SK-N-SH treated with all-trans-retinoic acid at 6 μM for 48 hours (cell line): ENCODE measurements around the gene MECR.

Experiments
- ATAC-seq: fragments of 200-7000 bp; cut with Tn5 transposase; 3 replicates; pipeline ENCODE4 v1.9.1; 2020; ENCODE audit warnings: mild to moderate bottlenecking, moderate library complexity
- ARNTL ChIP-seq: fragments of 450-650 bp; formaldehyde crosslinking; IDR thresholded peaks from 2 replicates; pipeline ENCODE4 v1.5.0; 2020; ENCODE audit warnings: low read depth, mild to moderate bottlenecking, moderate library complexity, borderline replicate concordance
- BACH2 ChIP-seq: fragments of 250-450 bp; sonication (Bioruptor Pico); IDR thresholded peaks from 2 replicates; pipeline ENCODE4 v1.9.0; 2021; ENCODE audit warnings: mild to moderate bottlenecking, borderline replicate concordance
- CREB5 ChIP-seq: fragments of 250-450 bp; sonication (Bioruptor Pico); IDR thresholded peaks from 2 replicates; pipeline ENCODE4 v1.5.1; 2020; ENCODE audit warnings: low read depth, mild to moderate bottlenecking, moderate library complexity
- CSDC2 ChIP-seq: fragments of 250-450 bp; sonication (Bioruptor Pico); IDR thresholded peaks from 2 replicates; pipeline ENCODE4 v1.5.0; 2020; ENCODE audit warnings: mild to moderate bottlenecking, moderate library complexity
- CSRNP3 ChIP-seq: fragments of 250-450 bp; sonication (Bioruptor Pico); IDR thresholded peaks from 2 replicates; pipeline ENCODE4 v1.5.1; 2021; ENCODE audit warnings: mild to moderate bottlenecking, moderate library complexity
- ESRRG ChIP-seq: fragments of 250-450 bp; sonication (Bioruptor Pico); IDR thresholded peaks from 2 replicates; pipeline ENCODE4 v1.6.1; 2021; ENCODE audit warnings: mild to moderate bottlenecking
- ISL1 ChIP-seq: fragments of 250-450 bp; sonication (Bioruptor Pico); IDR thresholded peaks from 2 replicates; pipeline ENCODE4 v2.1.2; 2022; ENCODE audit warnings: mild to moderate bottlenecking, moderate library complexity
- OSR1 ChIP-seq: fragments of 250-450 bp; sonication (Bioruptor Pico); IDR thresholded peaks from 2 replicates; pipeline ENCODE4 v1.8.0; 2022; ENCODE audit warnings: moderate library complexity, mild to moderate bottlenecking, inconsistent platforms
- POU6F1 ChIP-seq: fragments of 250-450 bp; sonication (Bioruptor Pico); IDR thresholded peaks from 2 replicates; pipeline ENCODE4 v1.8.0; 2021; ENCODE audit warnings: low read depth, mild to moderate bottlenecking, moderate library complexity, borderline replicate concordance
- PPARA ChIP-seq: fragments of 250-450 bp; sonication (Bioruptor Pico); IDR thresholded peaks from 2 replicates; pipeline ENCODE4 v1.5.0; 2020; ENCODE audit warnings: mild to moderate bottlenecking, borderline replicate concordance
- RARB ChIP-seq: fragments of 250-450 bp; sonication (Bioruptor Pico); IDR thresholded peaks from 2 replicates; pipeline ENCODE4 v1.8.0; 2021; ENCODE audit warnings: mild to moderate bottlenecking, moderate library complexity
- SNAI2 ChIP-seq: fragments of 250-450 bp; sonication (Bioruptor Pico); IDR thresholded peaks from 2 replicates; pipeline ENCODE4 v1.5.0; 2020; ENCODE audit warnings: mild to moderate bottlenecking, moderate library complexity
- TCF4 ChIP-seq: fragments of 250-450 bp; sonication (Bioruptor Pico); IDR thresholded peaks from 2 replicates; pipeline ENCODE4 v1.8.0; 2021; ENCODE audit warnings: mild to moderate bottlenecking, moderate library complexity, borderline replicate concordance
- TOX ChIP-seq: fragments of 250-450 bp; sonication (Bioruptor Pico); IDR thresholded peaks from 2 replicates; pipeline ENCODE4 v1.8.0; 2021; ENCODE audit warnings: mild to moderate bottlenecking, moderate library complexity, borderline replicate concordance
- ZC3H10 ChIP-seq: fragments of 250-450 bp; sonication (Bioruptor Pico); IDR thresholded peaks from 2 replicates; pipeline ENCODE4 v1.5.1; 2021; ENCODE audit warnings: mild to moderate bottlenecking, moderate library complexity
- ZFP3 ChIP-seq: fragments of 250-450 bp; sonication (Bioruptor Pico); IDR thresholded peaks from 2 replicates; pipeline ENCODE4 v1.5.0; 2020; ENCODE audit warnings: mild to moderate bottlenecking, moderate library complexity
- ZFP30 ChIP-seq: fragments of 450-650 bp; formaldehyde crosslinking; IDR thresholded peaks from 2 replicates; pipeline ENCODE4 v1.5.0; 2022; ENCODE audit warnings: mild to moderate bottlenecking, moderate library complexity
- ZNF565 ChIP-seq: fragments of 450-650 bp; formaldehyde crosslinking; conservative IDR thresholded peaks from 2 replicates; pipeline ENCODE4 v1.5.0; 2020; ENCODE audit warnings: low read depth, mild to moderate bottlenecking, moderate library complexity
- ZNF70 ChIP-seq: fragments of 450-650 bp; formaldehyde crosslinking; IDR thresholded peaks from 2 replicates; pipeline ENCODE4 v1.5.0; 2020; ENCODE audit warnings: mild to moderate bottlenecking, moderate library complexity
- ZNF8 ChIP-seq: fragments of 450-650 bp; formaldehyde crosslinking; IDR thresholded peaks from 2 replicates; pipeline ENCODE4 v1.5.0; 2020; ENCODE audit warnings: mild to moderate bottlenecking, moderate library complexity
- TF ChIP-seq, protein P1 (sequence below): fragments of 250-450 bp; sonication (Bioruptor Pico); IDR thresholded peaks from 2 replicates; pipeline ENCODE4 v1.5.0; 2020; ENCODE audit warnings: mild to moderate bottlenecking, moderate library complexity
- TF ChIP-seq, protein P2 (sequence below): fragments of 250-450 bp; sonication (Bioruptor Pico); IDR thresholded peaks from 2 replicates; pipeline ENCODE4 v1.8.0; 2020; ENCODE audit warnings: mild to moderate bottlenecking, moderate library complexity, borderline replicate concordance

MECR gene

DNA sequence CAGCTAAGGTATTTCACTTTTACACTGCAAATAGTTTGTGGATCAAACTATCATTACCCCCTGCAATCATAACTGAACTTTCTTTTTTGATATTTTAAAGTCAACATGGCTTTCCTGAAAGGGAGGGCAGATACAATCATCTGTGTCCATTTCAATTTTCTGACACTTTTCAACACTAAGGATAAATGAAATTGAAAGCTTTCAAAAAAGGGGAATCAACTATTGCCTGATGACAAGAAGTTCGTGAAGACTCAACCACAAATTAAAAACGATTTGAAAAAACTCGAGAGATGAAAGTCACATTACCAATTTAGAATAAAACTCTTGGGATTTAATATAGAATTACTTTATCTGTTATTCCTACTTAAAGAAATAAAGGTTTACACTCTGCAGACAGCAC lies 60.8 kb downstream of the MECR start (continued):
- no peak for TF ChIP-seq ISL1 (CRISPR knock-in tag)
- no peak for TF ChIP-seq ZFP30 (CRISPR knock-in tag)

DNA sequence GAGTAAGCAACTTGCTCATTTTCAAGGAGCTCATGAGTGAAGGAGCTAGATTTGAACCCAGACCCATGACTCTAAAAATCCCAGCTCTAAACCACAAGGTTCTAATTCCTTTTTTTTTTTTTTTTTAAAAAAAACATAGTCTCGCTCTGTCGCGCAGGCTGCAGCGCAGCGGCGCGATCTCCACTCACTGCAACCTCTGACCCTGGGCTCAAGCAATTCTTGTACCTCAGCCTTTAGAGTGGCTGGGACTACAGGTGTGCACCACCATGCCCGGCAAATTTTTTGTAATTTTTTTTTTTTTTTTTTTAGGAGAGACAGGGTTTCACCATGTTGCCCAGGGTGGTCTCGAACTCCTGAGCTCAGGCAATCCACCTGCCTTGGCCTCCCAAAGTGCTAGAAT lies 62.8 kb downstream of the MECR start:
- TF ChIP-seq ZNF8 (CRISPR knock-in tag), result no peak
- no peak for TF ChIP-seq OSR1 (CRISPR knock-in tag)
- no peak for TF ChIP-seq BACH2 (CRISPR knock-in tag)
- TF ChIP-seq TCF4, result no peak
- no peak for TF ChIP-seq POU6F1 (CRISPR knock-in tag)
- no peak for TF ChIP-seq TOX (CRISPR knock-in tag)
- TF ChIP-seq SNAI2 (CRISPR knock-in tag), result no peak
- no peak for TF ChIP-seq CSDC2 (CRISPR knock-in tag)
- TF ChIP-seq PPARA (CRISPR knock-in tag), result no peak
- no peak for TF ChIP-seq ZNF70 (CRISPR knock-in tag)
- no peak for TF ChIP-seq CREB5 (CRISPR knock-in tag)
- TF ChIP-seq, protein P1, sequence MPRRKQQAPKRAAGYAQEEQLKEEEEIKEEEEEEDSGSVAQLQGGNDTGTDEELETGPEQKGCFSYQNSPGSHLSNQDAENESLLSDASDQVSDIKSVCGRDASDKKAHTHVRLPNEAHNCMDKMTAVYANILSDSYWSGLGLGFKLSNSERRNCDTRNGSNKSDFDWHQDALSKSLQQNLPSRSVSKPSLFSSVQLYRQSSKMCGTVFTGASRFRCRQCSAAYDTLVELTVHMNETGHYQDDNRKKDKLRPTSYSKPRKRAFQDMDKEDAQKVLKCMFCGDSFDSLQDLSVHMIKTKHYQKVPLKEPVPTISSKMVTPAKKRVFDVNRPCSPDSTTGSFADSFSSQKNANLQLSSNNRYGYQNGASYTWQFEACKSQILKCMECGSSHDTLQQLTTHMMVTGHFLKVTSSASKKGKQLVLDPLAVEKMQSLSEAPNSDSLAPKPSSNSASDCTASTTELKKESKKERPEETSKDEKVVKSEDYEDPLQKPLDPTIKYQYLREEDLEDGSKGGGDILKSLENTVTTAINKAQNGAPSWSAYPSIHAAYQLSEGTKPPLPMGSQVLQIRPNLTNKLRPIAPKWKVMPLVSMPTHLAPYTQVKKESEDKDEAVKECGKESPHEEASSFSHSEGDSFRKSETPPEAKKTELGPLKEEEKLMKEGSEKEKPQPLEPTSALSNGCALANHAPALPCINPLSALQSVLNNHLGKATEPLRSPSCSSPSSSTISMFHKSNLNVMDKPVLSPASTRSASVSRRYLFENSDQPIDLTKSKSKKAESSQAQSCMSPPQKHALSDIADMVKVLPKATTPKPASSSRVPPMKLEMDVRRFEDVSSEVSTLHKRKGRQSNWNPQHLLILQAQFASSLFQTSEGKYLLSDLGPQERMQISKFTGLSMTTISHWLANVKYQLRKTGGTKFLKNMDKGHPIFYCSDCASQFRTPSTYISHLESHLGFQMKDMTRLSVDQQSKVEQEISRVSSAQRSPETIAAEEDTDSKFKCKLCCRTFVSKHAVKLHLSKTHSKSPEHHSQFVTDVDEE (CRISPR knock-in tag), result no peak
- no peak for TF ChIP-seq ZFP3 (CRISPR knock-in tag)
- TF ChIP-seq ESRRG (CRISPR knock-in tag), result no peak
- TF ChIP-seq CSRNP3 (CRISPR knock-in tag), result no peak
- no peak for TF ChIP-seq ZNF565 (CRISPR knock-in tag)
- no peak for ATAC-seq

DNA sequence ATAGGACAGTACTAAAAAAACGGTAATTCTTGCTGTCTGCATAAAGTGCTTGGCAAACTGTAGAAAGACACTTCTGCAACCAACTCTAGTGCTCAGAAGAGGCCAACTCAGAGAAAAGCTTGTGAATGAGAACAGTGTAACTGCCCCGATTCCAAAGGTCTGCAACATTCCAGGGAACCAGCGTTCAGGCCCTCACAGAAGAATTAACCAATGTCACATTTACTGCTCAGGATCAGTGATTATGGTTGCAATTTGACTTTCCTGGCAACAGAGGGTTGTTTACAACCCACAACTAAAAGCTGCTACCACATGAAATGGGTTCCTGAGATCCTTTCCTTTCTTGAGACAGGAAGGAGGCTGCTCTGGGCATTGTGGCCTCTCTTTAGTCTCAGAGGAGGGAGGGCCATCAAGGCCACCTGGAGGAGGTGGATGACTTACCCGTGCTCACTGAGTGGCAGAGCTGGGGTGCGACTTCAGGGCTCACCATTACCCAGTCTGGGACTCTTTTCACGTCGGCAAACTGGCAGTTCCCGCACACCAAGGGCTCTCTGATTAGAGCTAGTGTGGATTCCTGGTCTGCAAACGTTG lies 64.3 kb downstream of the MECR start:
- ATAC-seq, result no peak
- no peak for TF ChIP-seq PPARA (CRISPR knock-in tag)
- TF ChIP-seq TOX (CRISPR knock-in tag), result no peak
- no peak for TF ChIP-seq BACH2 (CRISPR knock-in tag)
- TF ChIP-seq SNAI2 (CRISPR knock-in tag), result no peak
- TF ChIP-seq ARNTL (CRISPR knock-in tag), result no peak
- no peak for TF ChIP-seq ZC3H10 (CRISPR knock-in tag)
- TF ChIP-seq, protein P1 (CRISPR knock-in tag), result no peak
- no peak for TF ChIP-seq ISL1 (CRISPR knock-in tag)
- no peak for TF ChIP-seq ZFP3 (CRISPR knock-in tag)
- no peak for TF ChIP-seq ESRRG (CRISPR knock-in tag)
- TF ChIP-seq, protein P2, sequence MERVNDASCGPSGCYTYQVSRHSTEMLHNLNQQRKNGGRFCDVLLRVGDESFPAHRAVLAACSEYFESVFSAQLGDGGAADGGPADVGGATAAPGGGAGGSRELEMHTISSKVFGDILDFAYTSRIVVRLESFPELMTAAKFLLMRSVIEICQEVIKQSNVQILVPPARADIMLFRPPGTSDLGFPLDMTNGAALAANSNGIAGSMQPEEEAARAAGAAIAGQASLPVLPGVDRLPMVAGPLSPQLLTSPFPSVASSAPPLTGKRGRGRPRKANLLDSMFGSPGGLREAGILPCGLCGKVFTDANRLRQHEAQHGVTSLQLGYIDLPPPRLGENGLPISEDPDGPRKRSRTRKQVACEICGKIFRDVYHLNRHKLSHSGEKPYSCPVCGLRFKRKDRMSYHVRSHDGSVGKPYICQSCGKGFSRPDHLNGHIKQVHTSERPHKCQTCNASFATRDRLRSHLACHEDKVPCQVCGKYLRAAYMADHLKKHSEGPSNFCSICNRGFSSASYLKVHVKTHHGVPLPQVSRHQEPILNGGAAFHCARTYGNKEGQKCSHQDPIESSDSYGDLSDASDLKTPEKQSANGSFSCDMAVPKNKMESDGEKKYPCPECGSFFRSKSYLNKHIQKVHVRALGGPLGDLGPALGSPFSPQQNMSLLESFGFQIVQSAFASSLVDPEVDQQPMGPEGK, result no peak
- TF ChIP-seq TCF4, result no peak
- no peak for TF ChIP-seq ZFP30 (CRISPR knock-in tag)
- TF ChIP-seq CSRNP3 (CRISPR knock-in tag), result no peak
- no peak for TF ChIP-seq RARB (CRISPR knock-in tag)
